B cell (primary cell): Measurements from ENCODE around the gene CHRNA1.

Source experiments
- CTCF ChIP-seq: fragments of 200-600 bp; IDR thresholded peaks from one replicate; pipeline ENCODE4 v1.8.0; 2022; ENCODE audit warnings: antibody characterized with exemption, mild to moderate bottlenecking
- EZH2 ChIP-seq: IDR thresholded peaks from 2 replicates; pipeline ENCODE4 v1.6.1; 2012; ENCODE audit warnings: borderline replicate concordance, low read depth, mild to moderate bottlenecking, moderate library complexity, low read length; ENCODE audit not compliant: insufficient read depth, poor library complexity, severe bottlenecking

DNA sequence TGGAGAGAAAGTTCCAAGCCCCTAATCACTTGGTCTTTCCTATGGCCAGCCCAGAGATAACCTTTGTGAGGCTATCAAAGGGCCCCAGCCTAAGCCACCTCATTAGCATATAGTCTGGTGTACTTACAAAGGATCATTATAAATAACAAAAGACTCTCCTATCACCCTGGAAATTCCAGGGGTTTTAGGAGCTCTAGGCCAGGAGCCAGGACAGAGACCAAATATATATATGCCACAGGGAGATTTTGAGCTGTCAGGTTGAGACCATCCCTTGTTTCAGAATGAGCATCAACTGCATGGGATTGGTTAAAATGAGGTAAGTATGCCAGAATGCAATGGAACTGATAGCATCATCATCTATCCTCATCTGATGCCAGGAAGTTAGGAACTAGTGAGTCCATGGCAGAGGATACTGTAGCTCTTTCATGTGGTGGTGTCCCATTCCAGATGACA lies 32.1 kb upstream of the CHRNA1 start:
- TF ChIP-seq CTCF, result no peak
- TF ChIP-seq EZH2, result no peak
